Ramos (cell line): ENCODE data around the gene XYLT1.
"Not testable (repeated sequence)": the region's sequence is repeated elsewhere in the genome, so short reads cannot be mapped to it uniquely, and the experiment has no call there.

Experiments used
- in situ Hi-C: fragments of 300-500 bp; cut with MboI; formaldehyde crosslinking; loops from one replicate; pipeline ENCODE4 v1.14.3; 2022; ENCODE audit warnings: low sequenced_read_pairs; ENCODE audit not compliant: unreplicated experiment

XYLT1 gene

GRCh38 chr16:17470908-17471718, at the start of gene XYLT1:
XYLT1 (minus strand) TSS chr16:17470960; CDS start chr16:17470796, 164 bp downstream.
- in situ Hi-C loops, result loop anchor here (10.0 kb wide), 1 partner anchor 104 kb away; no protein-coding TSS in a partner anchor

GRCh38 chr16:17520111-17520510, 49.4 kb upstream of the XYLT1 start:
- in situ Hi-C loops, result no loop called here

- in situ Hi-C loops, result no loop called here
Measured at GRCh38 chr16:17519101-17519955, 48.6 kb upstream of the XYLT1 start.

- in situ Hi-C loops, result no loop called here
Measured at GRCh38 chr16:17518441-17518840, 47.7 kb upstream of the XYLT1 start.

- in situ Hi-C loops, result no loop called here
Measured at GRCh38 chr16:17515421-17516210, 44.9 kb upstream of the XYLT1 start.

GRCh38 chr16:17512636-17513220, 42.0 kb upstream of the XYLT1 start:
- in situ Hi-C loops, result no loop called here

- in situ Hi-C loops, result no loop called here
Measured at GRCh38 chr16:17511340-17511739, 40.6 kb upstream of the XYLT1 start.

- in situ Hi-C loops, result no loop called here
Measured at GRCh38 chr16:17510567-17510966, 39.8 kb upstream of the XYLT1 start.

GRCh38 chr16:17509194-17509593, 38.4 kb upstream of the XYLT1 start:
- in situ Hi-C loops, result no loop called here

GRCh38 chr16:17508303-17508702, 37.5 kb upstream of the XYLT1 start:
- in situ Hi-C loops, result no loop called here

GRCh38 chr16:17507516-17507915, 36.8 kb upstream of the XYLT1 start:
- in situ Hi-C loops, result not testable (repeated sequence)

- in situ Hi-C loops, result not testable (repeated sequence)
Measured at GRCh38 chr16:17505828-17506227, 35.1 kb upstream of the XYLT1 start.

GRCh38 chr16:17504050-17504449, 33.3 kb upstream of the XYLT1 start:
- in situ Hi-C loops, result no loop called here

GRCh38 chr16:17503331-17503730, 32.6 kb upstream of the XYLT1 start:
- in situ Hi-C loops, result no loop called here

GRCh38 chr16:17501321-17501720, 30.6 kb upstream of the XYLT1 start:
- in situ Hi-C loops, result no loop called here

- in situ Hi-C loops, result no loop called here
Measured at GRCh38 chr16:17499223-17499902, 28.6 kb upstream of the XYLT1 start.

GRCh38 chr16:17497648-17498047, 26.9 kb upstream of the XYLT1 start:
- in situ Hi-C loops, result no loop called here

GRCh38 chr16:17496891-17497290, 26.1 kb upstream of the XYLT1 start:
- in situ Hi-C loops, result no loop called here

- in situ Hi-C loops, result no loop called here
Measured at GRCh38 chr16:17493012-17493411, 22.3 kb upstream of the XYLT1 start.
